Coronary artery (tissue), 2 donors: Measurements from ENCODE around the gene PTPRE.

Experiments used
- DNase-seq: peaks from one replicate; pipeline ENCODE4 v3.0.0-alpha.2; 2017; ENCODE audit warnings: low spot score
- H3K27ac ChIP-seq, 2 donors: fragments of 200-600 bp; sonication (generic); one replicate each; pipeline ENCODE4 v1.5.1; 2016 to 2019
- H3K4me3 ChIP-seq: fragments of 200-600 bp; sonication (generic); 2 replicates; pipeline ENCODE4 v1.5.1; 2016; ENCODE audit warnings: mild to moderate bottlenecking, moderate library complexity
- TF ChIP-seq, protein P1 (sequence below): fragments of 200-600 bp; sonication (generic); IDR thresholded peaks from one replicate; pipeline ENCODE4 v1.5.1; 2019; ENCODE audit warnings: antibody characterized with exemption

The PTPRE gene

DNA sequence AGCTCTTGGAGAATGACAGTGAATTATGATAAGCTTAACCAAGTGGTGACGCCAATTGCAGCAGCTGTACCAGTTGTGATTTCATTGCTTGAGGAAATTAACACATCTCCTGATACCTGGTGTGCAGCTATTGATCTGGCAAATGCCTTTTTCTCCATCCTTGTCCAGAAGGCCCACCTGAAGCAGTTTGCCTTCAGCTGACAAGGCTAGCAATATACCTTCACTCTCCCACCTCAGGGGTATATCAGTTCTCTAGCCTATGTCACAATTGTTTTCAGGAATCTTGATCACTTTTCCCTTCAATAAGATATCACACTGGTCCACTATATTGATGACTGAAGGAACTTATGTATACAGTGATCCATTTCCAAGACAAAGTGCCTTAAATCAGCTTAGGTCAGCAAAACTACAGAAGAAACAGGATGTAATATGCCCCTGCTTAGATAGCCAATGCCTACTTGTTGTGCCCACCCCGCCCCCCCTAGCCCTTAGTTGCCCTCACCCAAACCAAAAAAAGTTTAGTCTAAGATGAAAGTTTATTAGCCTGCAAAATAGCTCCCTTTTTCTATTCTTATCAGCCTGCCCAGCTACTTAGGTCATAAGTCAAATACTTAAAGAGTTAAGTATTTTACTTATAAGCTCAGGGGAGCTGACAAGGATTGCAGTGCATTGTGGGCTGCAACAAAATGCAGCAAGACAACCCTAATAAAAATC lies 45.1 kb downstream of the PTPRE start:
- no peak for DNase-seq
- Histone ChIP-seq H3K27ac (no peak overlapping the region), H3K4me3 (no peak overlapping the region)
- TF ChIP-seq, protein P1, sequence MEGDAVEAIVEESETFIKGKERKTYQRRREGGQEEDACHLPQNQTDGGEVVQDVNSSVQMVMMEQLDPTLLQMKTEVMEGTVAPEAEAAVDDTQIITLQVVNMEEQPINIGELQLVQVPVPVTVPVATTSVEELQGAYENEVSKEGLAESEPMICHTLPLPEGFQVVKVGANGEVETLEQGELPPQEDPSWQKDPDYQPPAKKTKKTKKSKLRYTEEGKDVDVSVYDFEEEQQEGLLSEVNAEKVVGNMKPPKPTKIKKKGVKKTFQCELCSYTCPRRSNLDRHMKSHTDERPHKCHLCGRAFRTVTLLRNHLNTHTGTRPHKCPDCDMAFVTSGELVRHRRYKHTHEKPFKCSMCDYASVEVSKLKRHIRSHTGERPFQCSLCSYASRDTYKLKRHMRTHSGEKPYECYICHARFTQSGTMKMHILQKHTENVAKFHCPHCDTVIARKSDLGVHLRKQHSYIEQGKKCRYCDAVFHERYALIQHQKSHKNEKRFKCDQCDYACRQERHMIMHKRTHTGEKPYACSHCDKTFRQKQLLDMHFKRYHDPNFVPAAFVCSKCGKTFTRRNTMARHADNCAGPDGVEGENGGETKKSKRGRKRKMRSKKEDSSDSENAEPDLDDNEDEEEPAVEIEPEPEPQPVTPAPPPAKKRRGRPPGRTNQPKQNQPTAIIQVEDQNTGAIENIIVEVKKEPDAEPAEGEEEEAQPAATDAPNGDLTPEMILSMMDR: no peak

- no peak overlapping the region for H3K27ac ChIP-seq
- no peak overlapping the region for H3K4me3 ChIP-seq
- no peak for DNase-seq
- TF ChIP-seq, protein P1: no peak
Measured at GRCh38 chr10:127952575-127952869, 45.6 kb downstream of the PTPRE start.

GRCh38 chr10:127952918-127953317 lies 46.0 kb downstream of the PTPRE start:
- H3K4me3 ChIP-seq: no peak overlapping the region
- peak; percentile 41 for DNase-seq
- TF ChIP-seq, protein P1: no peak
- no peak overlapping the region for H3K27ac ChIP-seq

DNA sequence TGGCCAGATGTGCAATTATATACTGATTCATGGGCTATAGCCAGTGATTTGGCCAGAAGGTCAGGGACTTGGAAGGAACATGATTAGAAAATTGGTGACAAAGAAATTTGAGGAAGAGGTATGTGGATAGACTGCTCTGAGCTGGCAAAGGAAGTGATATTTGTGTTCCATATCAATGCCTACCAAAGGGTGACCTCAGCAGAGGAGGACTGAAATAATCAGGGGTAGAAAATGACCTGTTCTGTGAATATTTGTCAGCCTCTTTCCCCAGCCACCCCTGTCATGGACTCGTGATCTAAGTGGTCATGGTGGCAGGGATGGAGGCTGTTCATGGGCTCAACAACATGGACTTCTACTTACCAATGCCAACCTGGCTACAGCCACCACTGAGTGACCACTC lies 47.0 kb downstream of the PTPRE start:
- no peak overlapping the region for H3K27ac ChIP-seq

DNA sequence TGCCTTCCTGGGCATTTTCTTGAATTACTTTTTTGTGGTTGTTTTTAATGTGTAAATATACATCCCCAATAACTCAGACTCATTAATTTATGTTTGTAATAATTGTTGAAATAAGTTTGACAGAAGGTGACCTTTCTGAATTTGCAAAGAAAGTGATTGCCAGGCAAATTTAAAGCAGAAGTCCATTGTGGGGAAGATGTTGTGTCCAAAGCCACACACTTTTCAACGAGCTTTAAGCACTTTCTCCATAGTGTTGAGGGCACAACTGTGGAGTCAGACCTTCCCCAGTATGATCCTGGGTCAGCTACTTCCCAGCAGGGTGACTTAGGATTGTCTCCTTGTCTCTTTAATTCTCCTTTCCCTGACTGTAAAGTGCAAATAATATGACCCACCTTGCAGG lies 52.5 kb downstream of the PTPRE start:
- H3K4me3 ChIP-seq: no peak overlapping the region
- no peak overlapping the region for H3K27ac ChIP-seq
- DNase-seq: no peak
- TF ChIP-seq, protein P1: no peak

More for the DNA sequence above, 47.0 kb downstream of the PTPRE start:
- TF ChIP-seq, protein P1: no peak
- H3K4me3 ChIP-seq: no peak overlapping the region
- peak; percentile 45 for DNase-seq

- TF ChIP-seq, protein P1: no peak
- Histone ChIP-seq H3K4me3 (no peak overlapping the region), H3K27ac (no peak overlapping the region)
- no peak for DNase-seq
Measured at GRCh38 chr10:127961071-127961470, 54.2 kb downstream of the PTPRE start.

DNA sequence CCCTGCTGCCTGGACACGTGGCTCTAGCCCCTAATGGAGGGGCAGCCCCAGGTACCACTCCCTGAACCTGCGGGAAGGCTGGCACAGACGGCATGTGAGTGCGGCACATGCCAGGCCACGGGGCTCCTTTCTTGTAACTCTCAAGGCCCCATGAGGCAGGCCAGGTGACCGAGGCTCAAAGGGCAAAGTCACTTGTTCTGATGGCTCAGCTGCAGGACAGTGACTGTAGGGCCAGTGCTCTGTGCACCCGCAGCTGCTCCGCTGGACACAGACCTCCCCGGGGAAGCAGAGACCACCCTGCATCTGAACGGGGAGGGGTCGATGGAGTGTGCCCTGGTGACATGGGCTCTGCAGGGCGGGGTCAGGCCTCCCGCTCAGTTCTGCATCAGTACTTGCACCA lies 55.3 kb downstream of the PTPRE start:
- no peak for DNase-seq
- Histone ChIP-seq H3K27ac (no peak overlapping the region), H3K4me3 (no peak overlapping the region)
- TF ChIP-seq, protein P1: no peak
